ENCODE data around the gene SRGAP3.

GRCh38 chr3:8992854-8993253 is 256.6 kb downstream of the SRGAP3 start:
- TF ChIP-seq POLR2AphosphoS5 (IDR thresholded peaks at IDR 0.05; ENCODE audit: low read depth, low read length) (no peak), POLR2A (IDR thresholded peaks at IDR 0.05; ENCODE audit: low read depth, low read length) (no peak)
